Fibroblast of villous mesenchyme (primary cell): ENCODE measurements around the gene CRABP2. TPM values are rescaled to one million over a fixed set of nuclear protein-coding genes. Genes with fewer than 3 reads are reported as not detected.

ENCODE experiments used
- DNase-seq: peaks from one replicate; pipeline ENCODE4 v3.0.0-alpha.2; 2010; ENCODE audit warnings: low read depth
- H3K4me3 ChIP-seq: 2 replicates; pipeline ENCODE4 v1.5.1; 2011; ENCODE audit warnings: low read depth, mild to moderate bottlenecking, low read length
- CTCF ChIP-seq: IDR thresholded peaks from 2 replicates; pipeline ENCODE4 v1.5.1; 2012; ENCODE audit warnings: low read depth, mild to moderate bottlenecking, low read length; ENCODE audit not compliant: insufficient read depth
- total RNA-seq: library from RNA; depleted of rRNA; stranded (reverse); fragments of >200 nt; gene quantifications from 2 replicates; pipeline ENCODE4 v1.2.3, GENCODE V29; 2012

CRABP2 gene
- total RNA-seq, 1 donor: 80.7 TPM

- DNase-seq: no peak
- no peak overlapping the region for H3K4me3 ChIP-seq
- TF ChIP-seq CTCF: no peak
Observed at GRCh38 chr1:156694690-156694962, 10.8 kb downstream of the CRABP2 start.

- no peak overlapping the region for H3K4me3 ChIP-seq
- DNase-seq: no peak
Observed at GRCh38 chr1:156693848-156694689, 11.3 kb downstream of the CRABP2 start.

GRCh38 chr1:156692925-156693847 is 12.2 kb downstream of the CRABP2 start:
- TF ChIP-seq CTCF: no peak
- no peak overlapping the region for H3K4me3 ChIP-seq
- no peak for DNase-seq

More at GRCh38 chr1:156693848-156694689, 11.3 kb downstream of the CRABP2 start:
- no peak for TF ChIP-seq CTCF

- no peak for TF ChIP-seq CTCF
- no peak overlapping the region for H3K4me3 ChIP-seq
- no peak for DNase-seq
Observed at GRCh38 chr1:156692441-156692924, 12.9 kb downstream of the CRABP2 start.

- DNase-seq: no peak
- TF ChIP-seq CTCF: peak; percentile 29
Observed at GRCh38 chr1:156691665-156692440, 13.5 kb downstream of the CRABP2 start.

GRCh38 chr1:156691191-156691590 is 14.2 kb downstream of the CRABP2 start:
- no peak for DNase-seq
- TF ChIP-seq CTCF: no peak
- H3K4me3 ChIP-seq: no peak overlapping the region

More at GRCh38 chr1:156691665-156692440, 13.5 kb downstream of the CRABP2 start:
- no peak overlapping the region for H3K4me3 ChIP-seq
